IPS-18a (cell line): ENCODE data around the gene GAS7.

Experiments
- H3K27ac ChIP-seq: one replicate; pipeline ENCODE4 v1.5.1; 2013; ENCODE audit warnings: low read length
- H3K27me3 ChIP-seq: one replicate; pipeline ENCODE4 v1.6.1; 2013; ENCODE audit warnings: mild to moderate bottlenecking, low read length; ENCODE audit not compliant: control insufficient read depth, insufficient read depth
- H3K36me3 ChIP-seq: one replicate; pipeline ENCODE4 v1.6.1; 2013; ENCODE audit warnings: low read depth, low read length; ENCODE audit not compliant: control insufficient read depth
- H3K4me1 ChIP-seq: one replicate; pipeline ENCODE4 v1.6.1; 2013; ENCODE audit warnings: low read depth, low read length; ENCODE audit not compliant: control insufficient read depth
- H3K4me3 ChIP-seq: one replicate; pipeline ENCODE4 v1.5.1; 2013; ENCODE audit warnings: low read length
- H3K9ac ChIP-seq: one replicate; pipeline ENCODE4 v1.6.1; 2013; ENCODE audit warnings: mild to moderate bottlenecking, low read length, moderate library complexity
- H3K9me3 ChIP-seq: one replicate; pipeline ENCODE4 v1.6.1; 2013; ENCODE audit warnings: low read depth, low read length; ENCODE audit not compliant: control insufficient read depth

GAS7 gene

GRCh38 chr17:10182785-10183184 is 15.6 kb downstream of the GAS7 start:
- Histone ChIP-seq H3K9ac (no peak overlapping the region), H3K27me3 (no peaks in the 10 kb centered on the region), H3K4me1 (peaks cover 20% of the 10 kb centered on the region), H3K9me3 (no peaks in the 10 kb centered on the region), H3K36me3 (no peaks in the 10 kb centered on the region), H3K27ac (no peak overlapping the region), H3K4me3 (no peak overlapping the region)

GRCh38 chr17:10178506-10178991 is 19.9 kb downstream of the GAS7 start:
- H3K4me1 ChIP-seq = peaks cover 22% of the 10 kb centered on the region
- no peaks in the 10 kb centered on the region for H3K36me3 ChIP-seq
- H3K27ac ChIP-seq = no peak overlapping the region
- H3K4me3 ChIP-seq = no peak overlapping the region
- H3K27me3 ChIP-seq = no peaks in the 10 kb centered on the region
- no peak overlapping the region for H3K9ac ChIP-seq
- H3K9me3 ChIP-seq = no peaks in the 10 kb centered on the region

DNA sequence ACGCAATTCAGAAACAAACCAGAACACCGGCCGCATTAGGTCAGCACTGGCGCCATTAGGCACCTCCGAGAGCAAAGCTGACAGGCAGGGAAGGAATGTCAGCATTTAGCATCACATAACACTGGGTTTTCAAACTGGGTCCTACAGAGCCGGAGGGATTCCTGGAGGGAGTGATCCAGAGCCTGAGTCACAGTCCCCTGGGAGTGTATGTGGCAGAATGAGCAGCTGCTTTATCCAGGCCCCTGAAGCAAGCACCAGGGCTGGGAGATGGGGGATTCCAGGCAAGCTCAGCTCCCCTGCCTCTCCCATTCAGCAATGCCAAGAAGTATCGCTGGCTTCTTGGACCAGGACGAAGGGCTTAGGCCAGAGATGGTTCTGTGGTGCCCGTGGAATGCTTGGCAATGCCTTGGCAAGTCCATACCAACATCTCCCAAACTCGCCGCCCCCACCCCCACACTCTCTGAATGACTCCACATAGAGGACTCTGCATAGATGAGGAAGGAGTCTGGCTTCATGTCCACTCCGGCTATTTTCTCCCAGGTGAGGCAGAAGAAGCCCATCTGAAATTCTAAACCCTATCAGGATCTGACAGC is 20.4 kb downstream of the GAS7 start:
- Histone ChIP-seq H3K4me1 (peaks cover 22% of the 10 kb centered on the region), H3K36me3 (no peaks in the 10 kb centered on the region), H3K27me3 (no peaks in the 10 kb centered on the region), H3K27ac (no peak overlapping the region), H3K4me3 (no peak overlapping the region), H3K9ac (no peak overlapping the region), H3K9me3 (no peaks in the 10 kb centered on the region)

- no peak overlapping the region for H3K9ac ChIP-seq
- H3K27me3 ChIP-seq = no peaks in the 10 kb centered on the region
- H3K4me3 ChIP-seq = no peak overlapping the region
- no peak overlapping the region for H3K27ac ChIP-seq
- no peaks in the 10 kb centered on the region for H3K36me3 ChIP-seq
- H3K9me3 ChIP-seq = no peaks in the 10 kb centered on the region
- H3K4me1 ChIP-seq = peaks cover 22% of the 10 kb centered on the region
Observed at GRCh38 chr17:10177131-10177912, 21.1 kb downstream of the GAS7 start.

- H3K27ac ChIP-seq = no peak overlapping the region
- no peaks in the 10 kb centered on the region for H3K9me3 ChIP-seq
- H3K4me1 ChIP-seq = peaks cover 19% of the 10 kb centered on the region
- H3K36me3 ChIP-seq = no peaks in the 10 kb centered on the region
- no peaks in the 10 kb centered on the region for H3K27me3 ChIP-seq
- H3K9ac ChIP-seq = no peak overlapping the region
- H3K4me3 ChIP-seq = no peak overlapping the region
Observed at GRCh38 chr17:10173913-10174312, 24.5 kb downstream of the GAS7 start.

DNA sequence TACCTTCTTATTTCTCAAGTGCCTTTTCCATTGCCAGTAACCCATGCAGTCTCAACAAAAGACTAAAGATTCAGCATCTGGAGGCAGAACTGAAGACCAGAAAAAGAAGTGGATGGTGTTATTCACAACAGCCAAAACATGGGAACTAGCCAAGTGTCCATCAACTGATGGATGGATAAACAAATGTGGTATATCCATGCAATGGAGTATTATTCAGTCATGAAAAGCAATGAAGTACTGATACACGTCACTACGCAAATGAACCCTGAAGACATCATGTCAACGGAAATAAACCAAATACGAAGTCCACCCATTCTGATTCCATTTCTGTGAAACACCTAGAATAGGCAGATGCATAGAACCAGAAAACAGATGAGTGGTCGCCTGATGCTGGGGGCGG is 25.6 kb downstream of the GAS7 start:
- no peaks in the 10 kb centered on the region for H3K27me3 ChIP-seq
- H3K9me3 ChIP-seq = no peaks in the 10 kb centered on the region
- no peaks in the 10 kb centered on the region for H3K36me3 ChIP-seq
- no peak overlapping the region for H3K27ac ChIP-seq
- H3K4me1 ChIP-seq = peaks cover 11% of the 10 kb centered on the region
- H3K9ac ChIP-seq = no peak overlapping the region
- no peak overlapping the region for H3K4me3 ChIP-seq

GRCh38 chr17:10172241-10172741 is 26.1 kb downstream of the GAS7 start:
- no peaks in the 10 kb centered on the region for H3K36me3 ChIP-seq
- H3K9me3 ChIP-seq = no peaks in the 10 kb centered on the region
- no peaks in the 10 kb centered on the region for H3K27me3 ChIP-seq
- H3K4me1 ChIP-seq = peaks cover 6% of the 10 kb centered on the region
- H3K27ac ChIP-seq = no peak overlapping the region
- no peak overlapping the region for H3K4me3 ChIP-seq
- no peak overlapping the region for H3K9ac ChIP-seq

GRCh38 chr17:10171581-10171981 is 26.8 kb downstream of the GAS7 start:
- Histone ChIP-seq H3K27me3 (no peaks in the 10 kb centered on the region), H3K4me1 (no peaks in the 10 kb centered on the region), H3K9ac (no peak overlapping the region), H3K4me3 (no peak overlapping the region), H3K9me3 (no peaks in the 10 kb centered on the region), H3K36me3 (no peaks in the 10 kb centered on the region), H3K27ac (no peak overlapping the region)

DNA sequence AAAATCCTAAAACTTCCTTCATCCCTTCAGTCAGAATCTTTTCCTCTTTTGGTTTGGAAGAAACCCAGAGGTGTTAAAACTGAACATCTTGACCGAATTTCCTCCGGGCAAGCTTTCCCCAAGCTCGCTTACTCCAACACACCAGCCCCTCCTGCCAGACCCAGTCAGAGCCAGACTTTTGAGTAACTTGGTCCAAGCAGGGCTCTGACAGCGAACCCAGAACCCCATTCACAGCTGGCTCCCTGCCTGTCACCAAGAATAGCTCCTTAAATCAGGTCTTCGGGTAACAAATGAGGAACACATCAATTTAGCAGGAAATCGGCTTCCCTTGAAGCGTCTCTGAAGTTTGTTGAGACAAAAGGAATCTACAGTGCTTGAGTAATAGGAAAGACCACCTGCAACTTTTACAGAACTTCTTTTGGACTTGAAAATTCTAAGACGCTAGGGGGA is 27.3 kb downstream of the GAS7 start:
- no peak overlapping the region for H3K27ac ChIP-seq
- H3K4me1 ChIP-seq = no peaks in the 10 kb centered on the region
- no peak overlapping the region for H3K4me3 ChIP-seq
- H3K27me3 ChIP-seq = no peaks in the 10 kb centered on the region
- no peak overlapping the region for H3K9ac ChIP-seq
- H3K9me3 ChIP-seq = no peaks in the 10 kb centered on the region
- H3K36me3 ChIP-seq = no peaks in the 10 kb centered on the region

- H3K27me3 ChIP-seq = no peaks in the 10 kb centered on the region
- no peak overlapping the region for H3K4me3 ChIP-seq
- H3K9ac ChIP-seq = no peak overlapping the region
- H3K4me1 ChIP-seq = no peaks in the 10 kb centered on the region
- H3K9me3 ChIP-seq = no peaks in the 10 kb centered on the region
- H3K27ac ChIP-seq = no peak overlapping the region
- no peaks in the 10 kb centered on the region for H3K36me3 ChIP-seq
Observed at GRCh38 chr17:10170233-10170632, 28.2 kb downstream of the GAS7 start.

- Histone ChIP-seq H3K4me1 (no peaks in the 10 kb centered on the region), H3K27ac (no peak overlapping the region), H3K4me3 (no peak overlapping the region), H3K9me3 (no peaks in the 10 kb centered on the region), H3K27me3 (no peaks in the 10 kb centered on the region), H3K9ac (no peak overlapping the region), H3K36me3 (no peaks in the 10 kb centered on the region)
Observed at GRCh38 chr17:10169290-10169689, 29.1 kb downstream of the GAS7 start.
